Vagina (tissue), 2 donors: ENCODE results near the gene EIF1. TPM values are rescaled to one million over a fixed set of nuclear protein-coding genes. Genes with fewer than 3 reads are reported as not detected.
A peak's percentile ranks its signal among the peaks of the same experiment; 100 is the strongest.

ENCODE experiments used
- DNase-seq, 2 donors: peaks; one replicate each; pipeline ENCODE4 v3.0.0-alpha.2; 2017; ENCODE audit errors: extremely low spot score in 2 of 2
- H3K27ac ChIP-seq: fragments of 200-600 bp; sonication (generic); one replicate; pipeline ENCODE4 v1.5.1; 2019
- H3K27me3 ChIP-seq: fragments of 200-600 bp; sonication (generic); one replicate; pipeline ENCODE4 v1.5.1; 2019
- H3K36me3 ChIP-seq, 2 donors: fragments of 200-600 bp; sonication (generic); one replicate each; pipeline ENCODE4 v1.5.1; 2017 to 2019
- H3K4me1 ChIP-seq: fragments of 200-600 bp; sonication (generic); one replicate; pipeline ENCODE4 v1.5.1; 2019
- H3K4me3 ChIP-seq, 2 donors: fragments of 200-600 bp; sonication (generic); 1 replicate in 1 of 2; 2 replicates in 1 of 2; pipeline ENCODE4 v1.5.1; 2016 to 2019
- H3K9me3 ChIP-seq: fragments of 200-600 bp; sonication (generic); one replicate; pipeline ENCODE4 v1.5.1; 2019
- CTCF ChIP-seq, 3 experiments: fragments of 450-650 bp in 2 of 3; fragments of 200-600 bp in 1 of 3; sonication (generic) in 1 of 3; IDR thresholded peaks; one replicate each; pipeline ENCODE4 v1.5.1; 2017 to 2019; ENCODE audit warnings: antibody characterized with exemption in 3 of 3, mild to moderate bottlenecking in 2 of 3, moderate library complexity in 2 of 3
- POLR2A ChIP-seq, 2 donors: fragments of 450-650 bp; IDR thresholded peaks; one replicate each; pipeline ENCODE4 v1.6.1; 2017; ENCODE audit warnings: antibody characterized with exemption in 2 of 2, mild to moderate bottlenecking in 2 of 2, moderate library complexity in 2 of 2
- POLR2AphosphoS5 ChIP-seq, 2 donors: sonication (generic); formaldehyde crosslinking; IDR thresholded peaks; one replicate each; pipeline ENCODE4 v1.9.0; 2017; ENCODE audit warnings: antibody characterized with exemption in 2 of 2, mild to moderate bottlenecking in 2 of 2, low read depth in 1 of 2; ENCODE audit not compliant: insufficient read depth in 1 of 2
- intact Hi-C: fragments of 100-400 bp; cut with DNase I; formaldehyde crosslinking; loops from one replicate; pipeline ENCODE4 v1.15.1; 2023
- total RNA-seq: library from RNA; depleted of rRNA; stranded (reverse); fragments of >200 nt; gene quantifications from one replicate; pipeline ENCODE4 v1.2.3, GENCODE V29; 2016

Gene EIF1
- total RNA-seq, 1 donor from 2014 or later: 204 TPM

DNA sequence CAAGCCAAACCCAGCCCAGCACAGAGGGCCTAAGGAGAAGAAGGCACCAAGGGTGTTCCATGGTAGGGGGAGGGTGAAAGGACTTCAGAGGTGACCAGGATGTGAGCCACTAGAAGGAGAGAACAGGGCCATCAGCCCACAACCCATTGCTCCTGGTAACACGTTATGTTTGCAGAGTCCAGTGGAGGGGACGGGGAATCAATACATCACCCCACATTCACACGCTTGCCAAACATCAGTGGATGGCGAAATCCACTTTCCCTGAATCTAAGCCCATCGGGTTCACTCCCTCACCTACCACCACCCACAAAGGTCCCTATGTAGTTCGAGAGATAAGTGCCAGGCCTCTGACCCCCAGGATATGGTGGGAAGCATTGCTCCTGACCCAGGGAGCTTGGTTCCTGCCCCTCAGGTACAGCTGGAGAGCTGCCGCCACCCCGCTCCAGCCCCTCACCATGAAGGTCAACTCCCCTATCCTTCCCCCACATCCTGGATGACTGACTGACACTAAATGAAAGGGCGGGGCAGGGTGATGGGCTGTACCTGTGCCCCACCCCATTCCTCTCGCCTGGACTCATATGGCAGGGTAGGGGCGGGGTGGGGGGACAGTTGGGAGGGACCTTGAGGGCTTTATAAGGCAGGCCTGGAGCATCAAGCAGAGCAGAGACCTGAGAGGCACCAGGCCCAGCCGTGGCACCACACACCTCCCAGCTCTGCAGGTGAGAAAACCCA, 23.1 kb downstream of the EIF1 start, which contains the start of gene GAST:
Gene GAST (plus strand): TSS at position 663 of the 732 bp plus-strand sequence. CDS start 3,106 bp downstream, outside the sequence.
- Histone ChIP-seq H3K4me3 (no peak within 1 kb of the TSS), H3K27ac (no peak within 1 kb of the TSS), H3K27me3 (no peaks in the 10 kb centered on the region), H3K9me3 (no peaks in the 10 kb centered on the region), H3K4me1 (no peaks in the 10 kb centered on the region), H3K36me3 (no peaks in the 10 kb centered on the region)
- TF ChIP-seq POLR2AphosphoS5 (IDR thresholded peaks at IDR 0.05; ENCODE audit: insufficient read depth in 1 of 2, low read depth in 1 of 2) (no peak), CTCF (IDR thresholded peaks at IDR 0.05) (no peak), POLR2A (IDR thresholded peaks at IDR 0.05) (no peak)
- DNase-seq: no peak
- intact Hi-C loops: no loop called here

DNA sequence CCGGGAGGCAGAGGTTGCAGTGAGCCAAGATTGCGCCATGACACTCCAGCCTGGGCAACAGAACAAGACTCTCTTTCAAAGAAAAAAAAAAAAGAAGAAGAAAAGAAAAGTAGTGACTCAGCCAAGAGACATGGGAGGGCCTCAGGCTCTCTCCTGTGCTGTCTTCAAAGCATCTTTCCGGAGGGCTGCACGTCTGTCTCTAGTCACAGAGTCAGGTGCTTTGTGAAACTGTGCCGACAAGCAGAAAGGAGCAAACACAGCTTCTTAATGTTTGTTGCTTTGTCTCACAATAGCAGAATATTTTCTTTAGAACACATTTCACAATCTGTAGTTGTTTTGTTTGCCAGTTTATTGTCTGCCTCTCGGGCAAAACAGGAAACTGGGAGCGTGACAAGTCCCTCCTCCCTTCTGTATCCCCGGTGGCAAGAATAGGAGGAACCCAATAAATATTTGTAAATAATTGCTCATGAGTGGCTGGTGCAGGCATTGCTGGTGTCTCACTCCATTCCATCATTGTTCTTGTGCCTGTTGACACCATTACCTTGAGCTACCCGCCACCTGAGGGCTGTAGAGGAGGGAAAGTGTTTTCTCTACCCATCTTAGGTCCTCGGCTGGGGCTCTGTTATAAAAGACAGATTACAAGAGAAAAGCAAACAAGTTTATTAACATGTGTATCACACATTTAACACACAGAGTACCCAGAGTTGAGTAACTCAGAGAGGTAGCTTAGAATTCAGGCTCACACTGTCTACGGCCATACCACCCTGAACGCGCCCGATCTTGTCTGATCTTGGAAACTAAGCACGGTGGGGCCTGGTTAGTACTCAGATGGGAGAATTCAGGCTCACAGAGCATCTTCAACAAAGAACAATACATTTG, 29.0 kb downstream of the EIF1 start:
- peak; percentile 16 to 55 for TF ChIP-seq POLR2AphosphoS5 (IDR thresholded peaks at IDR 0.05; ENCODE audit: insufficient read depth in 1 of 2, low read depth in 1 of 2)
- TF ChIP-seq CTCF (IDR thresholded peaks at IDR 0.05): no peak
- no peak overlapping the region for H3K4me3 ChIP-seq
- DNase-seq: no peak

DNA sequence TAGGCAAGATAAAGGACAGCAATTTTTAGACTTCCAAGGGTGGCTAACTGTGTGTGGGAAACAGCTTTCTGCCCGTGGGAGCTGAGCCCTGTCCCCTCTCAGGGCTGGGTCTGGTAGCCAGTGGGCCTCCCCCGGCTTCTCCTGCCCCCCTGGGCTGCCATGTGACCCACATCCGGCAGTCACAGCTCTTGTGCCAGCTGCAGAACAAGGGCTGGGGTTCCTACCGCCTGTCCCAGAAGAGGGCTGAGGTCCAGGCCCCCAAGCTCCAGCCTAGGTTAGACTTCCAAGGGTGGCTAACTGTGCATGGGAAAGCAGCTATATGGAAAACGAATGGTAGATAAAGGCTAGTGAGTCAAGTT, 29.6 kb downstream of the EIF1 start:
- H3K36me3 ChIP-seq: no peaks in the 10 kb centered on the region
- no peaks in the 10 kb centered on the region for H3K27me3 ChIP-seq
- no peak overlapping the region for H3K4me3 ChIP-seq
- TF ChIP-seq CTCF (IDR thresholded peaks at IDR 0.05) (no peak), POLR2AphosphoS5 (IDR thresholded peaks at IDR 0.05; ENCODE audit: insufficient read depth in 1 of 2, low read depth in 1 of 2) (no peak), POLR2A (IDR thresholded peaks at IDR 0.05) (no peak)
- intact Hi-C loops: no loop called here
- DNase-seq: no peak
- peaks cover 15% of the 10 kb centered on the region for H3K4me1 ChIP-seq
- H3K27ac ChIP-seq: peak overlapping the region; percentile 54
- no peaks in the 10 kb centered on the region for H3K9me3 ChIP-seq

More for the DNA sequence above, 29.0 kb downstream of the EIF1 start:
- peaks cover 15% of the 10 kb centered on the region for H3K4me1 ChIP-seq
- H3K9me3 ChIP-seq: no peaks in the 10 kb centered on the region
- H3K27me3 ChIP-seq: no peaks in the 10 kb centered on the region
- peak overlapping the region; percentile 61 for H3K27ac ChIP-seq
- intact Hi-C loops: no loop called here
- H3K36me3 ChIP-seq: no peaks in the 10 kb centered on the region

DNA sequence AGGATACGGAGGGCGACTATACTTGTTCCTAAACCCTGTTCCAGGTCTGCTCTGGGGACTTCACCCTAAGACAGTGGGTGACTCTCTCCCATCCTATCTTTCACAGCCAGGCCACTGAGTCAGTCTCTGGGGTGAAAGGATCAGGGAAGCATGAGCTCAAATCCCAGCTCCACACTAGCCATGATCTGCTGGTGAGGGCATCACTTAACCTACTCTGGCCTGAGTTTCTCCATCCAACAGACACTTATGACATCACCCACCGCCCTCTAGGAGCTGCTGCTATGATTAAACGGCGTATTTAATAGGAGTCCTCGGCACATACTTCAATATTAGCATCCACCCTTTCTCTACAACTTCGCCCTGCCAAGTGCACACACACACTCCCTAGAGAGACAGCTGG, 33.5 kb downstream of the EIF1 start:
- H3K27ac ChIP-seq: no peak overlapping the region
- DNase-seq: no peak
- intact Hi-C loops: no loop called here

More for the DNA sequence above, 33.5 kb downstream of the EIF1 start:
- H3K9me3 ChIP-seq: no peaks in the 10 kb centered on the region
- H3K4me1 ChIP-seq: peaks cover 11% of the 10 kb centered on the region
- no peaks in the 10 kb centered on the region for H3K36me3 ChIP-seq
- no peak overlapping the region for H3K4me3 ChIP-seq
- no peak for TF ChIP-seq POLR2A (IDR thresholded peaks at IDR 0.05)
- no peak for TF ChIP-seq POLR2AphosphoS5 (IDR thresholded peaks at IDR 0.05; ENCODE audit: insufficient read depth in 1 of 2, low read depth in 1 of 2)
- TF ChIP-seq CTCF (IDR thresholded peaks at IDR 0.05): no peak
- H3K27me3 ChIP-seq: no peaks in the 10 kb centered on the region
